ENCODE data around the gene SLC12A7. TPM values are rescaled to one million over a fixed set of nuclear protein-coding genes. Genes with fewer than 3 reads are reported as not detected.

The SLC12A7 gene
- total and polyA plus RNA-seq, 9 of the 15 experiments (the other 6 are each of a cell fraction or from before 2014, with no cell fraction given), result 0.01 to 3.1 (median 0.56) TPM

- TF ChIP-seq, protein P1, sequence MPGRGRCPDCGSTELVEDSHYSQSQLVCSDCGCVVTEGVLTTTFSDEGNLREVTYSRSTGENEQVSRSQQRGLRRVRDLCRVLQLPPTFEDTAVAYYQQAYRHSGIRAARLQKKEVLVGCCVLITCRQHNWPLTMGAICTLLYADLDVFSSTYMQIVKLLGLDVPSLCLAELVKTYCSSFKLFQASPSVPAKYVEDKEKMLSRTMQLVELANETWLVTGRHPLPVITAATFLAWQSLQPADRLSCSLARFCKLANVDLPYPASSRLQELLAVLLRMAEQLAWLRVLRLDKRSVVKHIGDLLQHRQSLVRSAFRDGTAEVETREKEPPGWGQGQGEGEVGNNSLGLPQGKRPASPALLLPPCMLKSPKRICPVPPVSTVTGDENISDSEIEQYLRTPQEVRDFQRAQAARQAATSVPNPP (IDR thresholded peaks at IDR 0.05; ENCODE audit: borderline replicate concordance, insufficient read depth, insufficient read length), result no peak
- TF ChIP-seq ZNF668 (CRISPR knock-in tag; IDR thresholded peaks at IDR 0.05), result no peak
- TF ChIP-seq HMG20A (CRISPR knock-in tag; conservative IDR thresholded peaks at IDR 0.05), result no peak
- no peak for TF ChIP-seq ZNF282 (CRISPR knock-in tag; IDR thresholded peaks at IDR 0.05)
Observed at GRCh38 chr5:1045960-1046560, 65.8 kb downstream of the SLC12A7 start (continued).

- ATAC-seq (no peak), DNase-seq (ENCODE audit: extremely low read depth in 1 of 4, low spot score in 3 of 4) (no peak), FAIRE-seq (no peak)
- H3K4me3 ChIP-seq, result no peak overlapping the region
- peaks cover 0 to 8% of the 10 kb centered on the region in 2 experiments; a peak in 1 of 5 replicates for H3K27me3 ChIP-seq (ENCODE audit: control insufficient read depth in 2 of 2, insufficient read depth in 2 of 2, low read length in 2 of 2)
- WGBS (ENCODE audit: insufficient coverage, low coverage, missing lambda C conversion rate), result 1% methylated on average over 5 of the region's 5 CpGs
- no peak overlapping the region for H3K4me2 ChIP-seq (ENCODE audit: insufficient read depth, low read length)
- no peak overlapping the region for H3K27ac ChIP-seq (ENCODE audit: extremely low read depth, low read depth, low read length)
- no TSS peak for BruUV-seq (replicated peaks)
- H3K9ac ChIP-seq (ENCODE audit: insufficient read depth in 1 of 2, low read depth in 2 of 2, low read length in 2 of 2), result no peak overlapping the region
- in situ Hi-C loops (cut with MboI) (no loop called here), intact Hi-C loops (cut with micrococcal nuclease) (no loop called here)
- H3K36me3 ChIP-seq (ENCODE audit: control insufficient read depth, insufficient read depth, low read length), result no peaks in the 10 kb centered on the region
- ChIA-PET POLR2A (no interaction called here), CTCF (ENCODE audit: low intra/inter-chr PET ratio) (no interaction called here)
- no peak overlapping the region for H2AFZ ChIP-seq (ENCODE audit: low read depth, low read length)
- TF ChIP-seq MEF2D (tag; conservative IDR thresholded peaks at IDR 0.05; ENCODE audit: low read depth) (0 out of 2 replicates have a peak, but pooled peaks have one; percentile 20), EGR1 (conservative IDR thresholded peaks at IDR 0.05) (0 out of 2 replicates have a peak, but pooled peaks have one; percentile 21), ATF2 (CRISPR knock-in tag; IDR thresholded peaks at IDR 0.05) (no peak), C11orf30 (IDR thresholded peaks at IDR 0.05; ENCODE audit: low read depth) (no peak), ZNF76 (CRISPR knock-in tag; IDR thresholded peaks at IDR 0.05; ENCODE audit: borderline replicate concordance) (no peak)
- H3K4me1 ChIP-seq (replicated peaks in 1 of 2; ENCODE audit: control insufficient read depth in 2 of 2, insufficient read depth in 2 of 2, low read length in 2 of 2), result no peaks in the 10 kb centered on the region
- H4K20me1 ChIP-seq (replicated peaks; ENCODE audit: control insufficient read depth, insufficient read depth, low read length), result no peaks in the 10 kb centered on the region
- no peaks in the 10 kb centered on the region for H3K9me1 ChIP-seq (ENCODE audit: control insufficient read depth, insufficient read depth, low read length)
- H3K9me3 ChIP-seq (replicated peaks; ENCODE audit: control insufficient read depth, insufficient read depth, low read depth, low read length), result peaks cover 3% of the 10 kb centered on the region
- no peaks in the 10 kb centered on the region for H3K79me2 ChIP-seq (ENCODE audit: control insufficient read depth, insufficient read depth, low read length)
Observed at GRCh38 chr5:1044117-1044516, 67.7 kb downstream of the SLC12A7 start.

All from K562 (cell line).